GM21576 (cell line): ENCODE results near the gene C2orf72.
"Not testable (repeated sequence)": the region's sequence is repeated elsewhere in the genome, so short reads cannot be mapped to it uniquely, and the experiment has no call there.

Experiments
- ATAC-seq: cut with Tn5 transposase; IDR thresholded peaks from one replicate; pipeline ENCODE4 v1.9.1; 2021; ENCODE audit warnings: mild to moderate bottlenecking, moderate library complexity; ENCODE audit not compliant: unreplicated experiment

Gene C2orf72

DNA sequence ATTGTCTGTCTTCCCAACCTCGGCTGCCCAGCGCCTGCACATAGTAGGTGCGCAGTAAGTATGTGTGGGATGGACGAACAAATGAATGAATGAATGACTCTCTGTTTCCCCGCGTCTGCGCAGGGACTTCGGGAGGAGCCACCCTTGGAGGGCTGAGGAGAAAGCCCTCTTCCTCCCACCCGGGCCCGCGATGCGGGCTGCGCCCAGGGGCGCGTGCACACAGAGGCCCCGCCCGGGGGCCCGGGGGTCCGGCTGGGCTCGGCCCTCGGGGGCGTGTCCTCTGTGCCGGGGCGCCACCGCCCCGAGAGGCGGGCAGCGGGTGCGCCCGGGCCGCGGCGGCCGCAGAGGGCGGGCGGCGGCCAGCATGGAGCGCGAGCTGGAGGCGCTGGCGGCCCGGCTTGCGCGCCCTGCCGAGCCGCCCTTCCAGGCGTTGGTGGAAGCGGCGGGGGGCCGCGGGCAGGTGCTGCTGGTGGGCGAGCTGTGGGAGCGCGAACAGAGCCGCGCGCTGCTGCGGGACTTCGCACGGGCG, at the start of gene C2orf72:
Gene C2orf72 (plus strand): TSS at position 322 of the 529 bp plus-strand sequence. CDS start 43 bp downstream, at position 365.
- ATAC-seq, result no peak

DNA sequence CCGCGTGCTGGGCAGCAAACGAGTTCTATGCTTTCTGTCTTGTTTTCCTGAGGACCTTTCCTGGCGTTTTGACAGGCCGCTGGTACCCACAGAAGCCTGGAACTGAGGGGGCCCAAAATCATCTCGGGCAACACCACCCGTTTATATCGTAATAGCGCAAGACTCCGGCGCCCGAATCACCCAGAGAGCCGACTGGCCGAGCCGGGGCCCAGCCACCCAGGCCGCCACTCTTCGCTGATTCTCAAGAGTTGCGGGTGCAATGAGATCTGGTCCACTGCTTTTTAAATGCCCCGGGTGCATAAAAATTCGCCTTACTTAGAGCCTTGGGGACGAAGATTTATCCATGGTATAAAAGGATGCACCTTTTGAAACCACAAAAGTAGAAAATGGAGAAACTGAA, 47.6 kb upstream of the C2orf72 start:
- no peak for ATAC-seq

DNA sequence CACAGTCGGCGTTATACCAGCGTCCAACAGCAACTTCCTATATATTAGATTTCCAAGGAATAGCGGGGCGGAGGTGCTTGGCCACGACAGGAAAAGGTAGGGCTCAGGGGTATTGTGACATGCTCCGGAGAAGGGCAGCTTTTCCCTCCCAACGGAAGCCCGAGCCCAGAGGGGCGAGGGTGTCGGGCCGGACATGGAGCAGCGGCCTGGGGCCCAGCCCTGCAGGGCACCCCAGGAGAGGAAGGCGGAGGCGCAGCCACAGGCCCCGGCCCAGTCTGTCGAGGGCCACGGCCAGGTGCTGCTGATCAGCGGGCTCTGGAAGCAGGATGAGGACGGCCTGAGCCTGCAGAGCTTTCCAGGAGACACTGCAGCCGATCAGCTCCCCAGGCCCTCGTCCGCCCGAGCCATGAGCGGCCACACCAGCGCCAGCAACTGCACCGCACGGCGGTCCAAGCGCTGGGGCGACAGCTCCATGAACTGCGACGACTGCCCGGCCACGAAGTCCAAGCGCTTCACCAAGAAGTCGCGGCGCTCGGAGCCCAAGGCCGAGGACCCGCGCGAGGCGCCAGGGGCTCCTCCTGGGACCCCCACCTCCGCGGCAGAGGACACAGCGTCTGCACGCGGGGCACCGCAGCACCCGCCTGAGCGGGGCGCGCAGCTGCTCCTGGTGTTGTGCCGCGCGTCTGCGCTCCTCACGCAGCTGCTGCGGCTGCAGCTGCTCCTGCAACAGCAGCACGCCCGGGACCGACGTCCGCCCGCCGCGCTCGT, 47.0 kb upstream of the C2orf72 start:
- ATAC-seq, result no peak

DNA sequence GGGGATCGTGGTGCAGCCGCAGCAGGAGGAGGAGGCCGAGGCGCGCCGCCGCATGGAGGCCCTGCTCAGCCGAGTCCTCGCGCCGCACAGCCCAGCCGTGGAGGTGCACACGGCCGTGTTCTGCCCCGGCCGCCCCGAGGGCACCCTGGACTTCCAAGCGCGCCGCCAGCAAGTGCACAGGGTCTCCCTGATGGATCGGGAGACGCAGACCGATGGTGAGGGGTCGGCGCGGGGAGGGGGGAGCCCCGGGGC, 46.5 kb upstream of the C2orf72 start:
- no peak for ATAC-seq

DNA sequence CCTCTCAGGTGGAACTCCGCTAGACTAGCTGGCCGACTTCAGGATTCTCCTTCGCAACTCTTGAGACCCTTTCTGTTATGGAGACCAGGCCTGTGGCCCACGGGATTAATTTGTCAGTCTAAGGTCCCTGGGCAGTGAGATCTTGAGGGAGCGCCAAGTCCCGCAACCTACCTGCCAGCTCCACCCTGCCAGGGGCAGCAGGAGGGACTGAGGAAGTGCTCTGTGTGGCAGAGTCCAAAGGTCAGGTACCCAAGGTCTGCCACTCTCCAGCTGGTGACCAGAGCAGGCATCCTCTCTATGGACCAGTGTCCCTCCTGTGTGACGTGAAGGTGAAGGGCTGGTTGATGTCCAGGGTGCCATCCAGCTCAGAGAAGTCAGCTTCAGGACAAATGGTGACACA, 45.7 kb upstream of the C2orf72 start:
- ATAC-seq, result no peak

DNA sequence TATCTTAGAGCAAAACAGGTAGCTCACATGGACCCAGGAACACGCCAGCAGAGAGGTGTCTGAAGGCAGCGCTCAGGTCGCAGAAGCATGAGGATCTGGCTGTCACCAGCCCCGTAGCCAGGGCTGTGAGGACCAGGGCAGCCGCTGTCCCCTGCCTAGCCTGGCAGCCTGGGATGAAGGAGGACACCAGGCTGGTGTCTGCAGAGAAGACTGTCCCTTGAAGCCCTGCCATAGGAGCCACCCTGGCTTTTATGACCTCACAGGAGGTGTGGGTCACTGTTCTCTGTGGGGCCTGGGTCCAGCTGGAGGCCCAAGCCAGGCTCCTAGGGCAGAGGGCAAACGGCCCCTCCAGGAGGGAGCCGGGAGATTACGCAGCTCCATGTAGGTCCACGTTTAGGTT, 41.5 kb upstream of the C2orf72 start, which contains the start of gene SPATA3:
Gene SPATA3 (plus strand): TSS at position 301 of the 400 bp plus-strand sequence. CDS start 113 bp downstream, outside the sequence.
- ATAC-seq, result no peak

DNA sequence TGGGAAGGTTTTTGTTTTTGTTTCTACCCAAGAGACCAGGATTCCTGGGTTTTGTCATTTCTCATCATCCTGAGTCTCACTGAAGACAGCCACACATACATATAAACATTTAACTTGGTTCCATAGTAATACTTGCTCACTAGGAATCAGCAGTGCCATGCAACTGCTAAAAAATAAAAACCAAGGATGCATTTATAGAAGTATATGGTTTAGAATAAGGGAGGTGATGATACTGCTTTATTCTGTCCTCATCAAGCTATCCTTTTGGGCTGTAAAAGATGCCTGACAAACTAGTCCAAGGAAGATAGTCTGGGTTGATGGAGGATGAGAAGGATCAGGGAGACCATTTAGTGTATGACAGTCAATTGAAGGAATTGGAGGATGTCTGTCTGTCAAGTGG, 40.7 kb upstream of the C2orf72 start:
- no peak for ATAC-seq

DNA sequence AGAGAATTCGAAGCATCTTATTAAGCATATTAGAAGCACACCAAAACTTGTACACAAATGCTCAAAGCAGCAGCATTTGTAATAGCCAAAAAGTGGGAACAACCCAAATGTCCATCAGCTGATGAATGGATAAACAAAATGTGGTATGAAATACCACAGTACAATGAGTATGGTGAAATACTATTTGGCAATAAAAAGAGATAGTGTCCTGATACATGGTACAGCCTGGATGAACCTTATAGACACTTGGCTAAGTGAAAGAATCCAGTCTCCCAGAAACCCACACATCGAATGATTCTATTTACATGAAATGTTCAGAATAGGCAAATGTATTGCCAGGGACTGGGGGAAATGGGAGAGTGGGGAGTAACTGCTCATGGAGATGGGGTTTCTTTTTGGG, 38.4 kb upstream of the C2orf72 start:
- ATAC-seq, result no peak

DNA sequence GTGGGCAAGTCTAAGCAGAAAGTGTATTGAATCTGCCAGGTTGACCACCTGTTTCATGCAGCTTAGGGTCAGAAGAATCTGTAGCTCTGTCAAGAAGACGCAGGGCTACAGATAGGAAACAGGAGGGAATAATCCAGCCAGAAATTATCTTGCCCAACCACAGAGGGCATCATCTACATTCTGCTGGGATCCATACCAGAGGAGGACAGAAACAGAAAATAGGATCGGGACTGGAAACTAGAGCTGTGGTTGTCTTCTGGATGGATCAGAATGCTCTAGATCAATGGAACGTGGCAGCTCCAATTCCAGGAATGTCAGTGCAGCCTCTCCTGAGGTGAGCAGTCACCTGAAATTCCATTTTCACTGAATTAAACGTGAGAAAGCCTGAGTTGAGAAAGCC, 37.8 kb upstream of the C2orf72 start:
- ATAC-seq, result no peak

DNA sequence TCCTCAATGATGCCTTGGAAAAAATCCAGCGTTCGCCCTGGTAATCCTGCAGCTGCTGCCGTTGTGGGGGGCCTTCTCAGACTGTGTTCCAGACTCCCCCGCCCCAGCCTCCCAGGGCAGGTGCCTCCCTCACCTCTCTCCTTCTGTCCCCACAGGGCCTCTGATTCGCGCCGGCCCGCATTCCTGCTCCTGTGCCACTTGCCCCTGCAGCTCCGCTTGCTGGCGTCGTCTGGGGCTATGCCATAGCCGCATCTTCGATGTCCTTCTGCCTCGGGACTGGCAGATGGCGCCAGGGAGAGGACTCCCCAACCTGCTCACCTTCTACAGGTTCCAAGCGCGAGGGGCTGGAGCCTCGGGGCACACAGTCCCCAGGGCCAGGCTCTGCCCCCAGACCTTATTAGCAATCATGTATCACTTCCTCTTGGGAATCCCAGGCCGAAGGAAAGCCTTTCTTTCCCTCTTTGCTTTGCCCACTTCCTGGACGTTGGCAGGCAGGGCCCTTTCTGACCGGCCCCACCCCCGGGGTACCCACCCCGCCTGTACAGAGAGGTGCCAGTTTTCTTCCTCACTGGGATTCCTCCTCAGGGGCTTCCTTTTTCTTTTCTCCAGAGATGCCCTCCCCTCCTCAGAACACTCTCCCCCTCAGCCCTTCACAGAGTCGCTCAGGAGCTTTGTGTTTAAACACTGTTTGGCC, 37.0 kb upstream of the C2orf72 start:
- no peak for ATAC-seq

DNA sequence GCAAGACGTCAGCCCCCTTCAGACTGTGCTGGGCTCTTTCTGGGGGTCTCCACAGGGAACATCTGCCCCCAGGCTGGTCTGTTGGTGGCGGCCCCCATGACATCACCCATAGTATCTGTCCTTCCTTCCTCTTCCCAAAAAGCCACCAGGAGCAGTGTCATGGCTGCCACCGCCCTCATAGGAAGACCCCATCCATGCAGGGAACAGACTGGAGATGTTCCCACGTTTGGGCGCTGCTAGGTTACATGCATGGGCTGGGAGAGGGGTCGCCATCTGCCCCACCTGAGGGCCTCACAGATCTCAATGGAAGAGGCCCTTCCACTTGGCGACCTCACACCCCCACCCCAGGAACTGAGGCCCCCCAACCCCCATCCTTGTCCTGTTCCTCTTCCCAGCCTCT, 36.3 kb upstream of the C2orf72 start:
- no peak for ATAC-seq

DNA sequence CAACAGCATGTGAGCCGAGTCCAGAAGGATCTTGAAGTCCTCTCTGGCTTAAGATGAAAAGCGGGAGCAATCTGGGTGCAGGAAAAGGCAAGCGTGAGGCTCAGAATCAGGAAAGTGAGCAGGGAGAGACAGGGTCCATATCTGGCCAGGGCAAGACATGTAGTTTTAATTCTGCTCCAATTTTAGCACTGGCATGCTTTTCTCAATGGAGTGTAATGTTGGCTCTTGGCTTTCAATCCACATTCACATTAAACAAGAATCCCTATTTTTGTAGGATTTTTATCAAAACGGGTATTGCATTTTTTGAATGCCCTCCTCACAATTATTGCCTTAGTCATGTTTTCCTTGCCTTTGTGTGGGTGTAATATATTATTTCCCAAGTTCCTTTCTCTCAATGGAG, 35.4 kb upstream of the C2orf72 start:
- no peak for ATAC-seq

DNA sequence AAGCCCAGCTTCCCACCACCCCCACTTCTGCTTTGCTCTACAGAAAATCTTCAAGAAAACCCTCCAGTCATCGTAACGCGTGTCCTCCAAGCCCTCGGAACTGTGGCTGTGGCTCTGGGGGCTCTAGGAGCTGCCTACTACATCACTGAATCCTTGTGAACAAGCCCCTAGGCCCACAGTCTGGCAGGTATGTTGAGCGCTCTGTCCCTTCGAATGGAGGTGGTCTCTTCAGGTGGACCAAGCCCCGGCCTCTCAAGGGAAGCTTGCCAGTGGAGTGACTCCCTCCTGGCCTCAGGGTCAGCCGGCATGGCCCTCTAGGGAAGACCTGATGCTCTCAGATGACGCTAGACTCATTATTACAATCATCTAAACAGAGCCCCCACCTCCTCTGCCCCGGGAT, 34.7 kb upstream of the C2orf72 start:
- ATAC-seq, result no peak

DNA sequence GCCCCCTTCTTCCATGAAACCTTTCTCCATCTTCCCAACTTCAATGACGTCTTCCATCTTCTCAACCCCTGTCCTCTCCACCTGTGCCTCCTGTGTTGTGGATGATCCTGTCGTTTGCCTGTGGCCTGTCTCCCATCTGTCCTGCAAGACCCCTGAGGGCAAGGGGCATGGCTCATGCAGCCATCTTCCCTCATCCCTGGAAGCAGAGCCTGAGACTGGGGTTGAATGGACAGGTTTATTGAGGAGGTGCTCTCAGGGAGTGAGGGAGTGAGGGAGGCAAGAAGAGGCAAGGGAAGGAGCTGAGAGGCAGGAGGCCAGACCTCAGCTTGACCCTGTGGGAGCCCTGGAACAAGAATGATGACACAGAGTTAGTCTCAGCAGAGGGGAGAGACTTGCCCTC, 34.1 kb upstream of the C2orf72 start:
- no peak for ATAC-seq

DNA sequence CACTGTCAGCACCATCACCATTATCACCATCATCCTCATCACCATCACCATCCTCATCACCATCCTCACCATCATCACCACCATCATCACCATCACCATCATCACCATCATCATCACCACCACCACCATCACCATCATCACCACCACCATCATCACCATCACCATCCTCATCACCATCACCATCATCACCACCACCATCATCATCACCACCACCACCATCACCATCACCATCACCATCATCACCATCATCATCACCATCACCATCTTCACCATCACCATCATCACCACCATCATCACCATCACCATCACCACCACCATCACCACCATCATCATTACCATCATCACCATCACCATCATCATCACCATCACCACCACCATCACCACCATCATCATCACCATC, 32.4 kb upstream of the C2orf72 start:
- not testable (repeated sequence) for ATAC-seq

DNA sequence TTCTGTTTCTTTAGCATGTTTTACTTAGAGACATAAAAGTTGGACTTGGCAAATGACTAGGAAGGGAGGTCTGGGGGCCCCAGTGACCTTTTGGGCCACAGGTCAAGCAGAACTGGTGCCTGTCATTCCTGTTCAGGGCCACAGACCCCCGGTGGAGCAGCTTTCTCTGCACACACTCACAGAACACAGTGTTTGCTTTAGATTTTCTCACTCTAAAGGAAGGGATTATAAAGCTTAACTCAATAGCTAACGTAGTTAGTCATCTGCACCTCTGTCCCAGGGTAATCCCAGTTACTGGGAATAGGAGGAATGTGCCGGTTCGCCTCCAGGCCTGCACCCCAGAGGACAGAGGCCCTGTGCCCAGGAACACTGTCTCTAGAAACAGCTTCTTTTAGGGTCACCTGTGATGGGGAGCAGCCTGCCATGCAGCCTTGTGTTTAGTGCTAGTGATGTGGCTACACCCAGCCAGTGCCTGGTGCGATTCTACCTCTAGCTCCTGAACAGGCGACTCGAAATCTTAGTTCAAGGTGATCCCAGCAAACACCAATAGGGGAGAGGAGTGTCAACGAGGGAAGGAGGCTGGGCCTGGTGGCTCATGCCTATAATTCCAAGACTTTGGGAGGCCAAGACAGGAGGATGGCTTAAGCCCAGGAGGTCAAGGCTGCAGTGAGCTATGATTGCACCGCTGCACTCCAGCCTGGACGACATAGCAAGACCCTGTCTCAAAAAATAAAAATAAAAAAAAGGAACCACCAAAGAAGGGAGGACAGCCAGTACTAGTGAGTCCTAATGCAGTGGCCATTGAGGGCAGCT, 29.8 kb upstream of the C2orf72 start:
- no peak for ATAC-seq

DNA sequence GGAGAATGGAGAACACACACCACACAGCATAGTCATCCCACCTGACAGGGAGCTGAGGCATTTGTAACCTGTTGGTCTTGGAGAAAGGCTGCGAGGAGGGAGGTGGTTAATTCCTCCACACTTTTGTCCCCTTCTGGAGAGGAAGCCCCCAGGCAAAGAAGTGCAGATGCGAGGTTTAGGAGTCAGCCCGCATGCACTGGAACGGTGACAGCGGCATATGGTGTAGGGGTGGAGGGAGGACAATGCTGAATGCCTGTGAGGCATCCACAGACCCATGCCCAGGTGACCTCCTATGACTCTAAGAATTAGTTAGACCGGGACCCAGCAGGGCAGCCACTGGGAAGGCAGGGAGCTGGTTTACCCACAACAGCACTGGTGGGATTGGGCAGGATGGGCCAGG, 29.2 kb upstream of the C2orf72 start:
- ATAC-seq, result no peak

DNA sequence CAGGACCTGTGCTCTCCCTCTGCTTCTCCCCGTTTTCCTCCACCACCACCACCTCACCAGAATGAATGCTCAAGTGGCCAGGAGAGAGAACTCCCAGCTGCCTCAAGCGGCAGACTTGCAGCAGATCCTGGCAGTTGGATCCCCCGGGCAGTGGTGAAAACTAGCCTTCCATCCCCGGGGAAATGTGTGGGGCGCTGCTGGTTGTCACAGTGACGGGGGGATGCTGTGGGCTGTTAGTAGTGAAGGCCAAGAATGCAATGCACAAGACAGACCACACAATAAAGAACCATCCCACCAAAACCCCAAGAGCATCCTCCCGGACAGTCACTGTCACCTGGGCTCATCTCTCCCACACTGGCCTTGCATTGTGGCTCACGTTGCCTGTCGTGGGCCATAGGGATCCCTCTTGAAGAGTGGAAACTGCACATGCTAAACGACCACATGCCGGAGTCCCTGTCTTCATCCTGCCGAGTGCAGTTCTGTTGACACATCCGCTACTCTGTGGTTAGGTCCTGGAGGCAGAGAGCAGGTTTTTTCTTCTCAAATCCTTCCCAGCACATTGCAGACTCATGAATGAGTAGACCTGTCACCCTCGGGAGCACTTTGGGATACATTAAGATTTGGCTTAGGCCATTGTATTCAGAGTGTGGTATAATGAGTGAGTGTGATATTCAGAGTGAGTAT, 27.9 kb upstream of the C2orf72 start:
- no peak for ATAC-seq

DNA sequence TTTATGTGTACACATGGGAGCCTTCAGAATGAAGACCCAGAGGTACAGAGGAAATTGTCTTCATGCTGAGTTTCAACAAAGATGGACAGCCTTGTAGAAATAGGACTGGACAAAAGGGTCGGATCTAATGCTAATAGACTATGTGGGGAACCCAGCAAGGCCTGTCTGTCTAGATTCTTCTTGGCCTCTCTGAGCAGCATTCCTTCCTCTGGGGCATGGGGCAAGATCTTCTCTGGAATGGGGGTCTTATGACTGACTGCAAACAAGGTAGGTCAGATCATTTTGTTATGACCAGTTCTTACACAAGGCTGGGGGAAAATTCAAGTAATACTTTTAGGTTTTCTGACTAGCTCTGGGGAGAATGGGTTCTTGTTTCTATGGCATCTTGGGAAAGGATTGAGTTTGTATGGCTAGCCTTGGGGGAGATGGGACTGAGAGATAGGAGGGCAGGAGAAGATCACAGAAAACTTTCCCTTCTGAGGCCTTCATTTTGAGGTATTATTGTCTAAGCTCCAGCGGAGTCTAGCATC, 27.1 kb upstream of the C2orf72 start:
- no peak for ATAC-seq

DNA sequence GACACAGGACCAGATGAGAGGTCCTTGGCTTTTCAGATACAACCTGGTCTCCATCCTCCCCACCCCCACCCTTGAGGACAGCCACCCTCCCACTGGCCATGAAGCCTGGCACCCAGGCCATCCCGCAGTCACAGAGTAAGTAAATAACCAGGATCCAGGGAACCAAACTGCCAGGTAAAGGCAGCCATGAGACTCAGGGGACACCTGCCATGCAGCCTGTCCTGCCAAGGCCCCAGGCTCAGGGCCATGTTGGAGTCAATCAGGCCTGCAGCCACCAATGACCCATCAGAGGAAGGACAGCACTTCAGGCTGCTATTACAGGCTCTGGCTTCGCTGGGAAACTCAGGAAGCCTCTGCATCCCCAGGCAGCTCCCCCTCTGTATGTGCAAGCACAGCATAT, 25.8 kb upstream of the C2orf72 start:
- ATAC-seq, result no peak

DNA sequence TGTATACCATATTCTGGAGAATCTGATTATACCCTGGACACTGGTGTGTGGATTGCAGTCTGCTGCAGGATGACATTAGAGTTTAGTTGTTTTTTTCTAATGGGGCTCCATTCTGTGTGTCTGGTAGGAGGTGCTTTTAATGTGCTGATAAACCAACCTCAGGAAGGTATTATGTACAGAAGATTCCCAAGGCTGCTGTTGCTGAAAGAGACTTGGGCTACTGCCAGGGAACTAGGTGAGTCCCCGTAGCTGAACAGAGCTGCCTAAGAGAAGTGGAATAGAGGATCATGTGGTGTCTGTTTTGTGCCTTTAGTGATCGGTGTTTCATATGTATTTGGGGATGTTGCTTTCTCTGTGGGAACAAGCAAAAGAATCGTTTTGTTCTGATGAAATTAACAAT, 24.9 kb upstream of the C2orf72 start:
- no peak for ATAC-seq
